Cardiac muscle cell (in vitro differentiated cells and primary cell): ENCODE results near the gene PHF20. TPM values are rescaled to one million over a fixed set of nuclear protein-coding genes. Genes with fewer than 3 reads are reported as not detected.

Source experiments
- DNase-seq, 2 donors: peaks; one replicate each; pipeline versions ENCODE4 v3.0.0 to v3.0.0-alpha.2; 2010 to 2017; ENCODE audit warnings: low read depth in 1 of 2, low spot score in 1 of 2
- H3K27ac ChIP-seq: fragments of 200-600 bp; sonication (generic); 2 replicates; pipeline ENCODE4 v1.5.1; 2016
- H3K27me3 ChIP-seq: fragments of 200-600 bp; sonication (generic); 2 replicates; pipeline ENCODE4 v1.6.0; 2016; ENCODE audit warnings: control low read depth
- H3K36me3 ChIP-seq: fragments of 200-600 bp; sonication (generic); 2 replicates; pipeline ENCODE4 v1.5.1; 2016; ENCODE audit warnings: control low read depth
- H3K4me1 ChIP-seq: fragments of 200-600 bp; sonication (generic); 2 replicates; pipeline ENCODE4 v1.8.1; 2017; ENCODE audit warnings: low read depth, mild to moderate bottlenecking, mixed run types
- H3K4me3 ChIP-seq: fragments of 200-600 bp; sonication (generic); 2 replicates; pipeline ENCODE4 v1.5.1; 2016; ENCODE audit warnings: mild to moderate bottlenecking
- H3K9me3 ChIP-seq: fragments of 200-600 bp; sonication (generic); 2 replicates; pipeline ENCODE4 v1.5.1; 2017; ENCODE audit warnings: low read depth, mild to moderate bottlenecking, control low read depth
- CTCF ChIP-seq: IDR thresholded peaks from 2 replicates; pipeline ENCODE4 v1.5.1; 2012; ENCODE audit warnings: low read depth, mild to moderate bottlenecking, low read length
- polyA plus RNA-seq: library from polyadenylated mRNA; unstranded; fragments of >200 nt; fragmentation: Nextera tagmentation; extraction: Ambion mirVana; gene quantifications from 2 replicates; pipeline ENCODE4 v1.2.1, GENCODE V29; 2016
- total RNA-seq: library from RNA; depleted of rRNA; stranded (reverse); fragments of >200 nt; gene quantifications from 2 replicates; pipeline ENCODE4 v1.2.3, GENCODE V29; 2016

Gene PHF20
- total and polyA plus RNA-seq, 2 experiments from 2014 or later: 42.0 to 49.6 TPM

- H3K4me3 ChIP-seq: no peak overlapping the region
- no peaks in the 10 kb centered on the region for H3K9me3 ChIP-seq
- no peaks in the 10 kb centered on the region for H3K27me3 ChIP-seq
- H3K36me3 ChIP-seq: peaks cover 90% of the 10 kb centered on the region
- DNase-seq: no peak
- no peak overlapping the region for H3K27ac ChIP-seq
- peaks cover 5% of the 10 kb centered on the region for H3K4me1 ChIP-seq
- TF ChIP-seq CTCF: no peak
Measured at GRCh38 chr20:35732644-35732982, 39.2 kb upstream of the PHF20 start.

- Histone ChIP-seq H3K4me1 (peaks cover 10% of the 10 kb centered on the region), H3K36me3 (peaks cover 85% of the 10 kb centered on the region), H3K9me3 (no peaks in the 10 kb centered on the region), H3K27me3 (no peaks in the 10 kb centered on the region), H3K27ac (no peak overlapping the region), H3K4me3 (no peak overlapping the region)
- no peak for TF ChIP-seq CTCF
- no peak for DNase-seq
Measured at GRCh38 chr20:35734374-35734773, 37.4 kb upstream of the PHF20 start.

- TF ChIP-seq CTCF: no peak
- Histone ChIP-seq H3K27me3 (no peaks in the 10 kb centered on the region), H3K9me3 (no peaks in the 10 kb centered on the region), H3K4me3 (no peak overlapping the region), H3K36me3 (peaks cover 85% of the 10 kb centered on the region), H3K4me1 (peaks cover 16% of the 10 kb centered on the region), H3K27ac (no peak overlapping the region)
- DNase-seq: no peak
Measured at GRCh38 chr20:35734777-35735649, 36.8 kb upstream of the PHF20 start.

- TF ChIP-seq CTCF: no peak
- DNase-seq: no peak
- peaks cover 83% of the 10 kb centered on the region for H3K36me3 ChIP-seq
- no peaks in the 10 kb centered on the region for H3K9me3 ChIP-seq
- peaks cover 22% of the 10 kb centered on the region for H3K4me1 ChIP-seq
- H3K27ac ChIP-seq: no peak overlapping the region
- H3K4me3 ChIP-seq: no peak overlapping the region
- H3K27me3 ChIP-seq: no peaks in the 10 kb centered on the region
Measured at GRCh38 chr20:35735826-35736470, 35.9 kb upstream of the PHF20 start.

- Histone ChIP-seq H3K27ac (no peak overlapping the region), H3K4me1 (peaks cover 22% of the 10 kb centered on the region), H3K27me3 (no peaks in the 10 kb centered on the region), H3K9me3 (no peaks in the 10 kb centered on the region), H3K4me3 (no peak overlapping the region), H3K36me3 (peaks cover 73% of the 10 kb centered on the region)
- no peak for TF ChIP-seq CTCF
- DNase-seq: no peak
Measured at GRCh38 chr20:35737865-35738333, 33.9 kb upstream of the PHF20 start.
